Ishikawa (cell line): ENCODE data around the gene NR3C2.

Source experiments
- CEBPB ChIP-seq: IDR thresholded peaks from 2 replicates; pipeline ENCODE4 v1.6.1; 2012
- CREB1 ChIP-seq: IDR thresholded peaks from 2 replicates; pipeline ENCODE4 v1.6.1; 2012; ENCODE audit warnings: low read depth
- EGR1 ChIP-seq: IDR thresholded peaks from 2 replicates; pipeline ENCODE4 v1.6.1; 2012
- EP300 ChIP-seq: IDR thresholded peaks from 2 replicates; pipeline ENCODE4 v1.6.1; 2012; ENCODE audit warnings: borderline replicate concordance
- FOXM1 ChIP-seq: IDR thresholded peaks from 2 replicates; pipeline ENCODE4 v1.6.1; 2012; ENCODE audit warnings: low read depth, borderline replicate concordance
- MAX ChIP-seq: IDR thresholded peaks from 2 replicates; pipeline ENCODE4 v1.6.1; 2012
- NFIC ChIP-seq: IDR thresholded peaks from 2 replicates; pipeline ENCODE4 v1.6.1; 2012
- RAD21 ChIP-seq: IDR thresholded peaks from 2 replicates; pipeline ENCODE4 v1.6.1; 2012; ENCODE audit warnings: low read depth
- REST ChIP-seq: IDR thresholded peaks from 2 replicates; pipeline ENCODE4 v1.6.1; 2012; ENCODE audit warnings: low read depth, mild to moderate bottlenecking
- TAF1 ChIP-seq: IDR thresholded peaks from 2 replicates; pipeline ENCODE4 v1.6.1; 2012; ENCODE audit warnings: low read depth, mild to moderate bottlenecking
- TCF12 ChIP-seq: IDR thresholded peaks from 2 replicates; pipeline ENCODE4 v1.6.1; 2012; ENCODE audit warnings: low read depth
- TEAD4 ChIP-seq: IDR thresholded peaks from 2 replicates; pipeline ENCODE4 v1.6.1; 2012
- USF1 ChIP-seq: IDR thresholded peaks from 2 replicates; pipeline ENCODE4 v1.6.1; 2012
- YY1 ChIP-seq: IDR thresholded peaks from 2 replicates; pipeline ENCODE4 v1.6.1; 2012; ENCODE audit warnings: low read depth
- ZBTB7A ChIP-seq: IDR thresholded peaks from 2 replicates; pipeline ENCODE4 v1.6.1; 2012; ENCODE audit warnings: low read depth

NR3C2 gene

GRCh38 chr4:148094149-148094548 lies 348.1 kb downstream of the NR3C2 start:
- TF ChIP-seq ZBTB7A (no peak), CEBPB (no peak), MAX (no peak), CREB1 (no peak), YY1 (no peak), TCF12 (no peak), FOXM1 (no peak), RAD21 (no peak), TEAD4 (no peak), EP300 (no peak), NFIC (no peak), USF1 (no peak), TAF1 (no peak)

- TF ChIP-seq EGR1 (no peak), TEAD4 (no peak)
Observed at GRCh38 chr4:148093065-148093464, 349.1 kb downstream of the NR3C2 start.

GRCh38 chr4:148092316-148093014 lies 349.7 kb downstream of the NR3C2 start:
- TF ChIP-seq CEBPB (no peak), NFIC (no peak), RAD21 (no peak), TCF12 (no peak), FOXM1 (no peak), ZBTB7A (no peak), TAF1 (no peak), EP300 (no peak), EGR1 (no peak), USF1 (no peak), TEAD4 (no peak), REST (no peak), MAX (no peak)

GRCh38 chr4:148091896-148092295 lies 350.3 kb downstream of the NR3C2 start:
- TF ChIP-seq MAX (no peak), CEBPB (no peak), TAF1 (no peak), EGR1 (no peak), TEAD4 (no peak), RAD21 (no peak), FOXM1 (no peak), CREB1 (no peak), USF1 (no peak), ZBTB7A (no peak), NFIC (no peak), REST (no peak), EP300 (no peak), YY1 (no peak), TCF12 (no peak)

- TF ChIP-seq USF1 (no peak), YY1 (no peak), EGR1 (no peak), CEBPB (no peak), REST (no peak), NFIC (no peak), EP300 (no peak), CREB1 (no peak), FOXM1 (no peak), TEAD4 (no peak), RAD21 (no peak), ZBTB7A (no peak)
Observed at GRCh38 chr4:148090503-148091476, 351.4 kb downstream of the NR3C2 start.
